ENCODE results near the gene RHOXF2.
"Not testable (repeated sequence)": the region's sequence is repeated elsewhere in the genome, so short reads cannot be mapped to it uniquely, and the experiment has no call there.

The RHOXF2 gene, protein sequence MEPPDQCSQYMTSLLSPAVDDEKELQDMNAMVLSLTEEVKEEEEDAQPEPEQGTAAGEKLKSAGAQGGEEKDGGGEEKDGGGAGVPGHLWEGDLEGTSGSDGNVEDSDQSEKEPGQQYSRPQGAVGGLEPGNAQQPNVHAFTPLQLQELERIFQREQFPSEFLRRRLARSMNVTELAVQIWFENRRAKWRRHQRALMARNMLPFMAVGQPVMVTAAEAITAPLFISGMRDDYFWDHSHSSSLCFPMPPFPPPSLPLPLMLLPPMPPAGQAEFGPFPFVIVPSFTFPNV

GRCh38 chrX:120158313-120158712, at the start of gene RHOXF2:
RHOXF2 (plus strand) TSS chrX:120158613; CDS start chrX:120158751, 138 bp downstream.
- DNase-seq (ENCODE audit: low read depth, low spot score); H3K27ac ChIP-seq: not testable (repeated sequence)

DNA sequence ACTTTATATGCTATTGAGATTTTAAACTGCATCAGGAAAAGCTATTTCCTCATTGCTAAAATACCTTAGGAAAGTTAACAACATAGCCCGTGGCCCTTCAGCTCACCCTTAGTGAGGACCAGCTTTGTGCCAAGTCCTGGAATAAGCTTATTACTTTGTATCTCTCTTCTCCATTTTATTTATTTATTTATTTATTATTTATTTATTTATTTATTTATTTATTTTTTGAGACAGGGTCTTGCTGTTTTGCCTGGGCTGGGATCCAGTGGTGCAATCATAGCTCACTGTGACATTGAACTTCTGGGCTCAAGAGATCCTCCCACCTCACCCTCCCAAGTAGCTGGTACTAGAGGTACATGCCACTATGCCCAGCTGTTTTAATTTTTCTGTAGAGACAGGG, 49.0 kb upstream of the RHOXF2 start:
- no peak overlapping the region for H3K27ac ChIP-seq
- DNase-seq (ENCODE audit: low read depth, low spot score), result no peak

DNA sequence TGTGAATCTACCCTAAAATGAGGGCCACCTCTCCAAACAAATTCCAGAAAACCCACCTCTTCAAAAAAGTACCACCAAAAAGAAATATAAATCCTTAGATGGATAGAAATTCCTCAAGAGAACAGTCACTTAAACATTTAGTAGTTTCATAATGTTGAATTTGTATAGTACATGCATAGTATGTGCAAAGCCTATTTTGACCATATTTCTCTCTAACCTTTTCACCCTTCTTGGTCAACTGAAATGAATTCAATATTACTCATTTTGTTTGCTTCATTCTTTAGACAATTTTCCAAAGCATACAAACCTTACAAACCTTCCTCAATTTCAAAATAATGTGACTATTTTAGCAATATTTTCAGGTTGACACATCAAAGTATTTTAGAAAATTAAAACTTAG, 46.8 kb upstream of the RHOXF2 start:
- no peak for DNase-seq (ENCODE audit: low read depth, low spot score)
- H3K27ac ChIP-seq, result no peak overlapping the region

GRCh38 chrX:120115438-120115963, 42.9 kb upstream of the RHOXF2 start, which contains the start of gene RHOXF1:
RHOXF1 (minus strand) TSS chrX:120115913; CDS start chrX:120115862, 51 bp downstream.
- H3K27ac ChIP-seq, result no peak within 1 kb of the TSS
- DNase-seq (ENCODE audit: low read depth, low spot score), result no peak

- DNase-seq (ENCODE audit: low read depth, low spot score), result no peak
- no peak overlapping the region for H3K27ac ChIP-seq
Measured at GRCh38 chrX:120120223-120120622, 38.2 kb upstream of the RHOXF2 start.

DNA sequence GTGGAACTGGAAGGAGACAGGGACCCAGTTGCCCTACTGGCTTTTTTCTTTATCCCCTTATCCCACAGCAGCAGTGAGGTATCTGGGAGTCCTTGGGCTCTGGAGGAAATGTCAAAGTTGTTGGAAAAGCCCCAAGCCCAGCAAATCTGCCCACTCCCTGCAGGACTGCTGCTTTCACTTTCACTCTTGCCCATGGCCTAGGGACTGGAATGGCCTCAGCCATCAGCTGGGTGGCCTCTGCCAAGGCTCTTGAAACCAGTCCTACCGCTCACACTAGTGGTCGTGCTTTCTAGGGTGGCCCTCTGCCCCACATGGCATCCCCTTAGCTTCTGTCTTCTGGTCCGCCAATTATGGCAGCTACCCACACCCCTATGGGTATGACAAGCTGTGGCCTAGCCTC, 33.0 kb upstream of the RHOXF2 start:
- no peak overlapping the region for H3K27ac ChIP-seq

GRCh38 chrX:120128306-120128846, 30.0 kb upstream of the RHOXF2 start:
- DNase-seq (ENCODE audit: low read depth, low spot score); H3K27ac ChIP-seq: not testable (repeated sequence)

More for the DNA sequence above, 33.0 kb upstream of the RHOXF2 start:
- no peak for DNase-seq (ENCODE audit: low read depth, low spot score)

- H3K27ac ChIP-seq, result no peak overlapping the region
- DNase-seq (ENCODE audit: low read depth, low spot score), result no peak
Measured at GRCh38 chrX:120136128-120136527, 22.3 kb upstream of the RHOXF2 start.

DNA sequence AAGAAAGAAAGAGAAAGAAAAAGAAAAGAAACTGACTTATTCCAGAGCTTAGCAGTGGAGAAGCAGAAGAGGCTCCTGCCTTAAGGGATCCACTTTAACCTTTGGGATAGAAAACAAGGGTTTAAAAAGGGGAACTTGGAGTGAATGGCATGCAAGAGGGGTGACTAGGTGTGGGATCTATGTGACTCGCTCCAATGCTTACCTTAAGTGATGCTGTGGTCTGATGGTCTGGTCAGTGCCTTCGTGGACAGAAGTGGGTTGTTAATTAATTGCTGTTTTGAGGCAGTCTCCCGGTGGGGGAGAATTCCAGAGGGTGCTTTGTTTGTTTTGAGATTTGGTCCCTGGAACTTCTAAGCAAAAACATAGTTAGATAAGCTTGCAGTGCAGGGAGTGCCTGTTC, 21.6 kb upstream of the RHOXF2 start:
- no peak for DNase-seq (ENCODE audit: low read depth, low spot score)
- no peak overlapping the region for H3K27ac ChIP-seq

DNA sequence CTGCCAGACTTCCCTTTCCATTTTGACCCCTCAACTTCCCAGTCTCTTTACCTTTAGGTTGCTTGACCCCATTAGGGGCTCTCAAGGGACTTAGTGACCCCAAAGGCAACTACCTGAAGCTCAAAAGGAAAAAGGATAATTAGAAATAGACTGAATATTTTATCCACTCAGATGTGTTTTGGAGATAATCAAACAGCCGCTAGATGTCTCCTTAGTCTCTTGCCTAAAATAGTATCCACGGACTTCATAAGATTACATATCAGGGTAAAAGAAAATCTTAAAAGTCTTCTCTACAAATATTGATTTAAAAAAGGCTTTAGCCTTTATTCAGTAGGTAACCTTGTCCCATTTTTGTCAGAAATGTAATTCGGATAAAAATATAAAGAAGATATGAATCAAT, 21.0 kb upstream of the RHOXF2 start:
- no peak overlapping the region for H3K27ac ChIP-seq
- no peak for DNase-seq (ENCODE audit: low read depth, low spot score)

- H3K27ac ChIP-seq, result no peak overlapping the region
- DNase-seq (ENCODE audit: low read depth, low spot score), result no peak
Measured at GRCh38 chrX:120140293-120140981, 18.0 kb upstream of the RHOXF2 start.

DNA sequence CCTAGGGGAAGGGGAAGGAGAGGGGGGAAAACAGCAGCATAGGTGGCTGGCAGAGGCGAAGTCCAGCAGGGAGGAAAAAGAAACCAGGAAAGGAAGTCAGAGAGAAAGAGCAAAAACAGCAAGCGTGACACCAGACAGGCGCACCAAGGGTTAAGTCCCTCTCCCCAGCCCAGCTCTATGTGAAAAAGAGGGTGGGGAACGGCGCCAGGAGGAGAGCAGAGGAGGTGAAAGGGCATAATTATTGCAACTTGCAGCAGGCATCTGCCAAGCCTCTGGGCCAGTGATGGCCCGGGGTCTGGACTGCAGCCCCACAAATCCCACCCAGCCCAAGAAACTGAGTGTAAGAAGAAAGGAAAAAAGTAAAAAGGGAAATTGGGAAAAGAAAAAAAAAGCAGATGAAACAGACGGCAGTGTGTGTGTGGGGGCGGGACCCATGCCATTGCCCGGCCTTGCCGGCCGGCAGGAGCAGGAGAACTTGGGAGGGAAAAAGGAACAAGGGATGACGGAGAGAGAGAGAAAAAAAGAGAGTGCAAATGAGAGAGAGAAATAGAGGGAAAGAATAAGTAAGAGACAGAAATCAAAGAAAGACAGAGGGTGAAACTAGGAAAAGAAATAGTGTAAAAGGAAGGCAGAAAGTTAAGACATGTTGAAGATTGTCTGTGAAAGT, 14.1 kb upstream of the RHOXF2 start:
- DNase-seq (ENCODE audit: low read depth, low spot score), result no peak
- no peak overlapping the region for H3K27ac ChIP-seq

DNA sequence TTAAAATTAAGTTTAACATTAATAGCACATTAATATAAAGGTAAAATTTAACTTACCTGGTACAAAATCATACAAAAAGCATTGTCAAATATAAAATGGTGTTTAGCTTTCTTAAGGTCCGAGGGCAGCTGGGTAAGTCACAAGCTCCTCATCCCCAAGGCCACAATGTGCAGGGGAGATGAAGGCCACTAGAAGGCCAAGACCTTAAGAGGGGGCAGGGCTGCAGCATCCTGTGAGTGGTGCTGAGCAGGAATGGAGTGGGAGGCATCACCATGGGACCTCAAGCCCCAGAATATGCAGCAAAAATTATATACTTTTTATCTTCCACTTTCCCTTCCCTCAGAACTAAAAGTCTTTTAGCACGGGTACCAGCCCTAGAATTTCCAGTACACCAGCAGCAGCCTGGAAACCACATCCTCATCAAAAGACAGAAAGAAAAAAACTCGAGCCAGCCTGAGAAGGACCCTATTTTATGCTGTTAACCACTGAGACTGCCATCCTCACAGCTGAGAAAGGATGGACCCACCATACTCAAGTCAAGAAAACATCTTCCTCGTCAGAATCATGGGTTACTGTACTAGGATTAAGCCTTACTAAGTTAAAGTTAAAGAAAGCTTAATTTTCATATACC, 13.0 kb upstream of the RHOXF2 start:
- DNase-seq (ENCODE audit: low read depth, low spot score), result no peak
- no peak overlapping the region for H3K27ac ChIP-seq

- DNase-seq (ENCODE audit: low read depth, low spot score); H3K27ac ChIP-seq: not testable (repeated sequence)
Measured at GRCh38 chrX:120146323-120146722, 12.1 kb upstream of the RHOXF2 start.

- no peak overlapping the region for H3K27ac ChIP-seq
- no peak for DNase-seq (ENCODE audit: low read depth, low spot score)
Measured at GRCh38 chrX:120147537-120147936, 10.9 kb upstream of the RHOXF2 start.

DNA sequence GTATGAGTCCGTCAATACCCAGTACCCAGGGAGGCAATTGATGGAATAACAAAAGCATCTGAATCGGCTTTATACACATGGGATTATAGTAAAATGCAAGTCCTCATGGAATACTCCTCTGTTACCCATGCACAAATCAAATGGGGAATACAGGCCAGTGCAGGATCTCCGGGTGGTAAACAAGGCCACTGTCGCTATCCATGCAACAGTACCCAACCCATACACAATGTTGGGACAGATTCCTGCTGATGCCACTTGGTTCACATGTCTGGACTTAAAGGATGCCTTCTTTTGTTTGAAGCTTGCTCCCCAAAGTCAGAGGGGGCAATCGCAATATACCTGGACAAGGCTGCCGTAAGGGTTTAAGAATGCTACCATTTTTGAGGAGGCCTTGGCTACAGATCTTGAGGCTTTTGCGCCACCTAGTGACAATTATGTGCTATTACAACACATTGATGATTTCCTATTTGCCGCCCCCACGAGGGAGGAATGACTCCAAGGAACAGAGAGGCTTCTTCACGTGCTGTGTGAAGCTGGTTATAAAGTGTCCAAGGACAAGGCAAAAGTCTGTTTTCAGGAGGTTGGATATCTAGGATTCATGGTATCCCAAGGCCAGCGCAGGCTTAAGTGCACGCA, 8.2 kb upstream of the RHOXF2 start:
- H3K27ac ChIP-seq; DNase-seq (ENCODE audit: low read depth, low spot score): not testable (repeated sequence)

GRCh38 chrX:120159086-120159485, 673 bp downstream of the RHOXF2 start:
- not testable (repeated sequence) for H3K27ac ChIP-seq; DNase-seq (ENCODE audit: low read depth, low spot score)

GRCh38 chrX:120193254-120193653, 34.8 kb downstream of the RHOXF2 start:
- DNase-seq (ENCODE audit: low read depth, low spot score); H3K27ac ChIP-seq: not testable (repeated sequence)

GRCh38 chrX:120193720-120194119, 35.3 kb downstream of the RHOXF2 start:
- not testable (repeated sequence) for DNase-seq (ENCODE audit: low read depth, low spot score); H3K27ac ChIP-seq

GRCh38 chrX:120195786-120196185, 37.4 kb downstream of the RHOXF2 start:
- DNase-seq (ENCODE audit: low read depth, low spot score); H3K27ac ChIP-seq: not testable (repeated sequence)

All from epithelial cell of prostate (primary cell).